Smooth muscle cell (in vitro differentiated cells): ENCODE results near the gene KCNQ1OT1. TPM values are rescaled to one million over a fixed set of nuclear protein-coding genes. Genes with fewer than 3 reads are reported as not detected.

Experiments used
- DNase-seq: peaks from one replicate; lab custom pipeline; 2025; ENCODE audit not compliant: unreplicated experiment; lab: John Stamatoyannopoulos, UW
- H2AFZ ChIP-seq: fragments of 200-600 bp; sonication (generic); 2 replicates; pipeline ENCODE4 v1.6.0; 2016; ENCODE audit warnings: antibody characterized with exemption, low read depth, mild to moderate bottlenecking
- H3F3A ChIP-seq: fragments of 200-600 bp; sonication (generic); 2 replicates; pipeline ENCODE4 v1.6.0; 2017; ENCODE audit warnings: antibody characterized with exemption, low read depth
- H3K27ac ChIP-seq: fragments of 200-600 bp; sonication (generic); 2 replicates; pipeline ENCODE4 v1.5.1; 2016; ENCODE audit warnings: low read depth, mild to moderate bottlenecking
- H3K27me3 ChIP-seq: fragments of 200-600 bp; sonication (generic); 2 replicates; pipeline ENCODE4 v1.6.1; 2016; ENCODE audit warnings: low read depth, mild to moderate bottlenecking
- H3K36me3 ChIP-seq: fragments of 200-600 bp; sonication (generic); 2 replicates; pipeline ENCODE4 v1.5.1; 2016; ENCODE audit warnings: low read depth
- H3K4me1 ChIP-seq: fragments of 200-600 bp; sonication (generic); 2 replicates; pipeline ENCODE4 v1.5.1; 2016; ENCODE audit warnings: low read depth
- H3K4me2 ChIP-seq: fragments of 200-600 bp; sonication (generic); 2 replicates; pipeline ENCODE4 v1.6.0; 2016; ENCODE audit warnings: mild to moderate bottlenecking
- H3K4me3 ChIP-seq: fragments of 200-600 bp; sonication (generic); 2 replicates; pipeline ENCODE4 v1.5.1; 2016; ENCODE audit warnings: mild to moderate bottlenecking
- H3K79me2 ChIP-seq: fragments of 200-600 bp; sonication (generic); 2 replicates; pipeline ENCODE4 v1.6.0; 2016; ENCODE audit warnings: low read depth, mild to moderate bottlenecking
- H3K9ac ChIP-seq: fragments of 200-600 bp; sonication (generic); 2 replicates; pipeline ENCODE4 v1.6.0; 2016; ENCODE audit warnings: low read depth
- H3K9me3 ChIP-seq: fragments of 200-600 bp; sonication (generic); replicated peaks from 2 replicates; pipeline ENCODE4 v1.5.1; 2016; ENCODE audit warnings: low read depth
- H4K20me1 ChIP-seq: fragments of 200-600 bp; sonication (generic); 2 replicates; pipeline ENCODE4 v1.6.0; 2016; ENCODE audit warnings: low read depth
- WGBS: methylation state at CpG from one replicate; pipeline ENCODE4 v1.1.7; 2016; ENCODE audit warnings: low lambda C conversion rate; 5-methylcytosine and 5-hydroxymethylcytosine counted together
- polyA plus RNA-seq: library from polyadenylated mRNA; unstranded; fragments of >200 nt; fragmentation: Nextera tagmentation; extraction: Ambion mirVana; gene quantifications from 2 replicates; pipeline ENCODE4 v1.2.1, GENCODE V29; 2016
- total RNA-seq: library from RNA; depleted of rRNA; stranded (reverse); fragments of >200 nt; gene quantifications from 2 replicates; pipeline ENCODE4 v1.2.3, GENCODE V29; 2014
- TF ChIP-seq, protein P1 (sequence below): fragments of 200-600 bp; sonication (generic); IDR thresholded peaks from 2 replicates; pipeline ENCODE4 v1.5.1; 2017; ENCODE audit warnings: borderline replicate concordance, mild to moderate bottlenecking, antibody characterized with exemption; ENCODE audit not compliant: insufficient read depth, poor library complexity, severe bottlenecking

Gene KCNQ1OT1
- total and polyA plus RNA-seq, 2 experiments from 2014 or later: 1.6 to 9.8 TPM

- no peaks in the 10 kb centered on the region for H3K9me3 ChIP-seq
- no peak for DNase-seq
- H3K27ac ChIP-seq: no peak overlapping the region
- no peak overlapping the region for H3K9ac ChIP-seq
- no peaks in the 10 kb centered on the region for H3K79me2 ChIP-seq
- H3F3A ChIP-seq: peaks cover 15% of the 10 kb centered on the region
- no peaks in the 10 kb centered on the region for H4K20me1 ChIP-seq
- no peak overlapping the region for H3K4me3 ChIP-seq
- no peaks in the 10 kb centered on the region for H3K27me3 ChIP-seq
- WGBS: 90% methylated on average over 14 of the region's 14 CpGs
- no peak overlapping the region for H2AFZ ChIP-seq
- peaks cover 21% of the 10 kb centered on the region for H3K4me1 ChIP-seq
- TF ChIP-seq, protein P1, sequence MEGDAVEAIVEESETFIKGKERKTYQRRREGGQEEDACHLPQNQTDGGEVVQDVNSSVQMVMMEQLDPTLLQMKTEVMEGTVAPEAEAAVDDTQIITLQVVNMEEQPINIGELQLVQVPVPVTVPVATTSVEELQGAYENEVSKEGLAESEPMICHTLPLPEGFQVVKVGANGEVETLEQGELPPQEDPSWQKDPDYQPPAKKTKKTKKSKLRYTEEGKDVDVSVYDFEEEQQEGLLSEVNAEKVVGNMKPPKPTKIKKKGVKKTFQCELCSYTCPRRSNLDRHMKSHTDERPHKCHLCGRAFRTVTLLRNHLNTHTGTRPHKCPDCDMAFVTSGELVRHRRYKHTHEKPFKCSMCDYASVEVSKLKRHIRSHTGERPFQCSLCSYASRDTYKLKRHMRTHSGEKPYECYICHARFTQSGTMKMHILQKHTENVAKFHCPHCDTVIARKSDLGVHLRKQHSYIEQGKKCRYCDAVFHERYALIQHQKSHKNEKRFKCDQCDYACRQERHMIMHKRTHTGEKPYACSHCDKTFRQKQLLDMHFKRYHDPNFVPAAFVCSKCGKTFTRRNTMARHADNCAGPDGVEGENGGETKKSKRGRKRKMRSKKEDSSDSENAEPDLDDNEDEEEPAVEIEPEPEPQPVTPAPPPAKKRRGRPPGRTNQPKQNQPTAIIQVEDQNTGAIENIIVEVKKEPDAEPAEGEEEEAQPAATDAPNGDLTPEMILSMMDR: no peak
- H3K36me3 ChIP-seq: no peaks in the 10 kb centered on the region
- no peak overlapping the region for H3K4me2 ChIP-seq
These were observed 5.3 kb upstream of the KCNQ1OT1 start for GRCh38 chr11:2704896-2705606.

GRCh38 chr11:2704356-2704755 lies 4.6 kb upstream of the KCNQ1OT1 start:
- Histone ChIP-seq H3K36me3 (no peaks in the 10 kb centered on the region), H3K4me1 (peaks cover 21% of the 10 kb centered on the region), H3K27ac (peak overlapping the region; percentile 59), H3K4me3 (no peak overlapping the region), H3K27me3 (no peaks in the 10 kb centered on the region), H3K79me2 (peaks cover 4% of the 10 kb centered on the region), H4K20me1 (peaks cover 2% of the 10 kb centered on the region), H2AFZ (no peak overlapping the region), H3K9ac (no peak overlapping the region), H3F3A (peaks cover 15% of the 10 kb centered on the region), H3K4me2 (peak overlapping the region; percentile 66), H3K9me3 (no peaks in the 10 kb centered on the region)
- no peak for DNase-seq
- TF ChIP-seq, protein P1: no peak
- 96% methylated on average over 6 of the region's 6 CpGs for WGBS

- Histone ChIP-seq H3K4me1 (peaks cover 18% of the 10 kb centered on the region), H3K27me3 (no peaks in the 10 kb centered on the region), H3K9ac (no peak overlapping the region), H3K36me3 (no peaks in the 10 kb centered on the region), H3K79me2 (peaks cover 12% of the 10 kb centered on the region), H3K27ac (peak overlapping the region; percentile 59), H4K20me1 (peaks cover 10% of the 10 kb centered on the region), H3K4me3 (no peak overlapping the region), H2AFZ (peak overlapping the region; percentile 14), H3F3A (peaks cover 15% of the 10 kb centered on the region), H3K9me3 (no peaks in the 10 kb centered on the region), H3K4me2 (peak overlapping the region; percentile 66)
- WGBS: 19% methylated on average over 16 of the region's 16 CpGs
- no peak for DNase-seq
- TF ChIP-seq, protein P1: no peak
These were observed 3.8 kb upstream of the KCNQ1OT1 start for GRCh38 chr11:2703363-2704141.
